GM23338 (cell line): ENCODE data around the gene NT5C2. TPM values are rescaled to one million over a fixed set of nuclear protein-coding genes. Genes with fewer than 3 reads are reported as not detected.

ENCODE experiments used
- ATAC-seq: fragments of 200-7000 bp; cut with Tn5 transposase; 3 replicates; pipeline ENCODE4 v1.9.1; 2020
- DNase-seq: peaks from one replicate; pipeline ENCODE4 v3.0.0-alpha.2; 2015; ENCODE audit warnings: low spot score
- H2AFZ ChIP-seq: fragments of 200-600 bp; sonication (generic); 2 replicates; pipeline ENCODE4 v1.8.0; 2016; ENCODE audit warnings: antibody characterized with exemption, mild to moderate bottlenecking, moderate library complexity
- H3F3A ChIP-seq: fragments of 200-600 bp; sonication (generic); replicated peaks from 2 replicates; pipeline ENCODE4 v1.8.0; 2017; ENCODE audit warnings: antibody characterized with exemption, mixed run types, low read depth
- H3K27ac ChIP-seq: fragments of 200-600 bp; sonication (generic); 2 replicates; pipeline ENCODE4 v1.6.1; 2016; ENCODE audit warnings: low read depth
- H3K27me3 ChIP-seq: fragments of 200-600 bp; sonication (generic); 2 replicates; pipeline ENCODE4 v1.8.0; 2016; ENCODE audit warnings: mild to moderate bottlenecking, mixed run types, moderate library complexity; ENCODE audit not compliant: insufficient read depth
- H3K36me3 ChIP-seq: fragments of 200-600 bp; sonication (generic); 2 replicates; pipeline ENCODE4 v1.8.0; 2016; ENCODE audit warnings: mild to moderate bottlenecking; ENCODE audit not compliant: insufficient read depth
- H3K4me1 ChIP-seq: fragments of 200-600 bp; sonication (generic); 2 replicates; pipeline ENCODE4 v1.8.0; 2016; ENCODE audit warnings: mild to moderate bottlenecking, moderate library complexity; ENCODE audit not compliant: insufficient read depth
- H3K4me2 ChIP-seq: fragments of 200-600 bp; sonication (generic); 2 replicates; pipeline ENCODE4 v1.7.1; 2017; ENCODE audit warnings: mixed run types
- H3K4me3 ChIP-seq: fragments of 200-600 bp; sonication (generic); 2 replicates; pipeline ENCODE4 v1.6.1; 2016; ENCODE audit warnings: mixed run types
- H3K79me2 ChIP-seq: fragments of 200-600 bp; sonication (generic); replicated peaks from 2 replicates; pipeline ENCODE4 v1.8.0; 2017; ENCODE audit warnings: mild to moderate bottlenecking; ENCODE audit not compliant: insufficient read depth
- H3K9me2 ChIP-seq: fragments of 200-600 bp; sonication (generic); 2 replicates; pipeline ENCODE4 v1.8.0; 2017; ENCODE audit not compliant: insufficient read depth
- H4K20me1 ChIP-seq: fragments of 200-600 bp; sonication (generic); replicated peaks from 2 replicates; pipeline ENCODE4 v1.8.0; 2017; ENCODE audit warnings: mild to moderate bottlenecking; ENCODE audit not compliant: insufficient read depth
- H3K27ac Mint-ChIP-seq: 2 replicates; pipeline ENCODE4 v1.8.0; 2020; ENCODE audit warnings: inconsistent platforms, mild to moderate bottlenecking, moderate library complexity, mixed read lengths
- H3K27me3 Mint-ChIP-seq: 3 replicates; pipeline ENCODE4 v1.8.0; 2022; ENCODE audit warnings: low read depth, mild to moderate bottlenecking, moderate library complexity, mixed read lengths, inconsistent platforms; ENCODE audit not compliant: insufficient read depth, poor library complexity
- H3K36me3 Mint-ChIP-seq: 3 replicates; pipeline ENCODE4 v1.8.0; 2021; ENCODE audit warnings: low read depth, mild to moderate bottlenecking, inconsistent platforms, moderate library complexity, mixed read lengths
- H3K4me1 Mint-ChIP-seq: 3 replicates; pipeline ENCODE4 v1.8.0; 2020; ENCODE audit warnings: mild to moderate bottlenecking, inconsistent platforms, mixed read lengths
- H3K4me3 Mint-ChIP-seq: 3 replicates; pipeline ENCODE4 v1.8.0; 2021; ENCODE audit warnings: moderate library complexity, mild to moderate bottlenecking, inconsistent platforms, mixed read lengths
- H3K9me3 Mint-ChIP-seq: 3 replicates; pipeline ENCODE4 v1.8.0; 2020; ENCODE audit warnings: moderate library complexity, mild to moderate bottlenecking, inconsistent platforms, mixed read lengths
- CREB1 ChIP-seq: fragments of 250-450 bp; sonication (Bioruptor Pico); IDR thresholded peaks from 2 replicates; pipeline ENCODE4 v1.5.0; 2020; ENCODE audit warnings: low read depth, mild to moderate bottlenecking, moderate library complexity
- EZH2 ChIP-seq: fragments of 200-600 bp; sonication (generic); IDR thresholded peaks from one replicate; pipeline ENCODE4 v1.8.0; 2017; ENCODE audit warnings: antibody characterized with exemption, mild to moderate bottlenecking, low read depth; ENCODE audit not compliant: unreplicated experiment
- EZH2phosphoT487 ChIP-seq: fragments of 200-600 bp; sonication (generic); IDR thresholded peaks from one replicate; pipeline ENCODE4 v1.8.1; 2018; ENCODE audit warnings: antibody characterized with exemption; ENCODE audit not compliant: unreplicated experiment
- JUNB ChIP-seq: IDR thresholded peaks from one replicate; pipeline ENCODE4 v1.6.1; 2016; ENCODE audit warnings: antibody characterized with exemption; ENCODE audit not compliant: unreplicated experiment
- NANOG ChIP-seq: IDR thresholded peaks from 2 replicates; pipeline ENCODE4 v1.6.1; 2016; ENCODE audit warnings: antibody characterized with exemption, borderline replicate concordance
- STAT1 ChIP-seq: IDR thresholded peaks from one replicate; pipeline ENCODE4 v1.6.1; 2016; ENCODE audit warnings: antibody characterized with exemption; ENCODE audit not compliant: unreplicated experiment
- ZNF114 ChIP-seq: fragments of 250-450 bp; sonication (Bioruptor Pico); IDR thresholded peaks from 2 replicates; pipeline ENCODE4 v1.5.0; 2020; ENCODE audit warnings: mild to moderate bottlenecking, moderate library complexity
- polyA plus RNA-seq: library from polyadenylated mRNA; unstranded; fragments of >200 nt; fragmentation: Nextera tagmentation; extraction: Ambion mirVana; gene quantifications from 2 replicates; pipeline ENCODE4 v1.2.1, GENCODE V29; 2016
- total RNA-seq: library from RNA; depleted of rRNA; stranded (reverse); fragments of >200 nt; shearing (Covaris generic); gene quantifications from 2 replicates; pipeline ENCODE4 v1.2.3, GENCODE V29; 2014
- TF ChIP-seq, protein P1 (sequence below): fragments of 250-450 bp; sonication (Bioruptor Pico); IDR thresholded peaks from 2 replicates; pipeline ENCODE4 v1.5.0; 2020; ENCODE audit warnings: mild to moderate bottlenecking, moderate library complexity
- TF ChIP-seq, protein P2 (sequence below), 2 experiments: fragments of 200-600 bp in 1 of 2; sonication (generic) in 1 of 2; conservative IDR thresholded peaks; 2 replicates each; pipeline versions ENCODE4 v1.5.1 to v1.6.1; 2016 to 2017; ENCODE audit warnings: antibody characterized with exemption in 2 of 2, low read depth in 2 of 2, mild to moderate bottlenecking in 2 of 2, moderate library complexity in 1 of 2
- TF ChIP-seq, protein P3 (sequence below): IDR thresholded peaks from 2 replicates; pipeline ENCODE4 v1.6.1; 2016; ENCODE audit warnings: antibody characterized with exemption
- TF ChIP-seq, protein P4 (sequence below): IDR thresholded peaks from one replicate; pipeline ENCODE4 v1.6.1; 2018; ENCODE audit warnings: antibody characterized with exemption; ENCODE audit not compliant: unreplicated experiment

The NT5C2 gene
- total and polyA plus RNA-seq, 2 experiments from 2014 or later: 33.9 to 85.4 TPM

DNA sequence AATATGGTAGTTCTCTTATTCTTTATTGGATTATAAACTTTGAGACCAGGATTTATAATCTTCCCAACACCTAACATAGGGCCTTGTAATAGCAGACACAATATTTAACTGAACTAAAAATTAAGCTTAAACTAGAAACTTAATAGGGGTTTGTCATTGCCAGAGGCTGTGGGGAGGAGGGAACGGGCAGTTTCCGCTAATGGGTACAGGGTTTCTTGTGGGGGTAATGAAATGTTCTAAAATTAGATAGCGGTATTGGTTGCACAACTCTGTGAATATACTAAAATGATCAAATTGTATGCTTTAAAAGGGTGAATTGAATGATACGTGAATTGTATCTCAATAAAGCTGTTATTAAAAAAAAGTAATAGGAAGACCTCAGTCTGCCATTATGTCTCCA is 45.4 kb downstream of the NT5C2 start (continued):
- TF ChIP-seq, protein P1, sequence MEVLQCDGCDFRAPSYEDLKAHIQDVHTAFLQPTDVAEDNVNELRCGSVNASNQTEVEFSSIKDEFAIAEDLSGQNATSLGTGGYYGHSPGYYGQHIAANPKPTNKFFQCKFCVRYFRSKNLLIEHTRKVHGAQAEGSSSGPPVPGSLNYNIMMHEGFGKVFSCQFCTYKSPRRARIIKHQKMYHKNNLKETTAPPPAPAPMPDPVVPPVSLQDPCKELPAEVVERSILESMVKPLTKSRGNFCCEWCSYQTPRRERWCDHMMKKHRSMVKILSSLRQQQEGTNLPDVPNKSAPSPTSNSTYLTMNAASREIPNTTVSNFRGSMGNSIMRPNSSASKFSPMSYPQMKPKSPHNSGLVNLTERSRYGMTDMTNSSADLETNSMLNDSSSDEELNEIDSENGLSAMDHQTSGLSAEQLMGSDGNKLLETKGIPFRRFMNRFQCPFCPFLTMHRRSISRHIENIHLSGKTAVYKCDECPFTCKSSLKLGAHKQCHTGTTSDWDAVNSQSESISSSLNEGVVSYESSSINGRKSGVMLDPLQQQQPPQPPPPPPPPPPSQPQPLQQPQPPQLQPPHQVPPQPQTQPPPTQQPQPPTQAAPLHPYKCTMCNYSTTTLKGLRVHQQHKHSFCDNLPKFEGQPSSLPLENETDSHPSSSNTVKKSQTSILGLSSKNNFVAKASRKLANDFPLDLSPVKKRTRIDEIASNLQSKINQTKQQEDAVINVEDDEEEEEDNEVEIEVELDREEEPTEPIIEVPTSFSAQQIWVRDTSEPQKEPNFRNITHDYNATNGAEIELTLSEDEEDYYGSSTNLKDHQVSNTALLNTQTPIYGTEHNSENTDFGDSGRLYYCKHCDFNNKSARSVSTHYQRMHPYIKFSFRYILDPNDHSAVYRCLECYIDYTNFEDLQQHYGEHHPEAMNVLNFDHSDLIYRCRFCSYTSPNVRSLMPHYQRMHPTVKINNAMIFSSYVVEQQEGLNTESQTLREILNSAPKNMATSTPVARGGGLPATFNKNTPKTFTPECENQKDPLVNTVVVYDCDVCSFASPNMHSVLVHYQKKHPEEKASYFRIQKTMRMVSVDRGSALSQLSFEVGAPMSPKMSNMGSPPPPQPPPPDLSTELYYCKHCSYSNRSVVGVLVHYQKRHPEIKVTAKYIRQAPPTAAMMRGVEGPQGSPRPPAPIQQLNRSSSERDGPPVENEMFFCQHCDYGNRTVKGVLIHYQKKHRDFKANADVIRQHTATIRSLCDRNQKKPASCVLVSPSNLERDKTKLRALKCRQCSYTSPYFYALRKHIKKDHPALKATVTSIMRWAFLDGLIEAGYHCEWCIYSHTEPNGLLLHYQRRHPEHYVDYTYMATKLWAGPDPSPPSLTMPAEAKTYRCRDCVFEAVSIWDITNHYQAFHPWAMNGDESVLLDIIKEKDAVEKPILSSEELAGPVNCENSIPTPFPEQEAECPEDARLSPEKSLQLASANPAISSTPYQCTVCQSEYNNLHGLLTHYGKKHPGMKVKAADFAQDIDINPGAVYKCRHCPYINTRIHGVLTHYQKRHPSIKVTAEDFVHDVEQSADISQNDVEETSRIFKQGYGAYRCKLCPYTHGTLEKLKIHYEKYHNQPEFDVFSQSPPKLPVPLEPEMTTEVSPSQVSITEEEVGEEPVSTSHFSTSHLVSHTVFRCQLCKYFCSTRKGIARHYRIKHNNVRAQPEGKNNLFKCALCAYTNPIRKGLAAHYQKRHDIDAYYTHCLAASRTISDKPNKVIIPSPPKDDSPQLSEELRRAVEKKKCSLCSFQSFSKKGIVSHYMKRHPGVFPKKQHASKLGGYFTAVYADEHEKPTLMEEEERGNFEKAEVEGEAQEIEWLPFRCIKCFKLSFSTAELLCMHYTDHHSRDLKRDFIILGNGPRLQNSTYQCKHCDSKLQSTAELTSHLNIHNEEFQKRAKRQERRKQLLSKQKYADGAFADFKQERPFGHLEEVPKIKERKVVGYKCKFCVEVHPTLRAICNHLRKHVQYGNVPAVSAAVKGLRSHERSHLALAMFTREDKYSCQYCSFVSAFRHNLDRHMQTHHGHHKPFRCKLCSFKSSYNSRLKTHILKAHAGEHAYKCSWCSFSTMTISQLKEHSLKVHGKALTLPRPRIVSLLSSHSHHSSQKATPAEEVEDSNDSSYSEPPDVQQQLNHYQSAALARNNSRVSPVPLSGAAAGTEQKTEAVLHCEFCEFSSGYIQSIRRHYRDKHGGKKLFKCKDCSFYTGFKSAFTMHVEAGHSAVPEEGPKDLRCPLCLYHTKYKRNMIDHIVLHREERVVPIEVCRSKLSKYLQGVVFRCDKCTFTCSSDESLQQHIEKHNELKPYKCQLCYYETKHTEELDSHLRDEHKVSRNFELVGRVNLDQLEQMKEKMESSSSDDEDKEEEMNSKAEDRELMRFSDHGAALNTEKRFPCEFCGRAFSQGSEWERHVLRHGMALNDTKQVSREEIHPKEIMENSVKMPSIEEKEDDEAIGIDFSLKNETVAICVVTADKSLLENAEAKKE (CRISPR knock-in tag): no peak

DNA sequence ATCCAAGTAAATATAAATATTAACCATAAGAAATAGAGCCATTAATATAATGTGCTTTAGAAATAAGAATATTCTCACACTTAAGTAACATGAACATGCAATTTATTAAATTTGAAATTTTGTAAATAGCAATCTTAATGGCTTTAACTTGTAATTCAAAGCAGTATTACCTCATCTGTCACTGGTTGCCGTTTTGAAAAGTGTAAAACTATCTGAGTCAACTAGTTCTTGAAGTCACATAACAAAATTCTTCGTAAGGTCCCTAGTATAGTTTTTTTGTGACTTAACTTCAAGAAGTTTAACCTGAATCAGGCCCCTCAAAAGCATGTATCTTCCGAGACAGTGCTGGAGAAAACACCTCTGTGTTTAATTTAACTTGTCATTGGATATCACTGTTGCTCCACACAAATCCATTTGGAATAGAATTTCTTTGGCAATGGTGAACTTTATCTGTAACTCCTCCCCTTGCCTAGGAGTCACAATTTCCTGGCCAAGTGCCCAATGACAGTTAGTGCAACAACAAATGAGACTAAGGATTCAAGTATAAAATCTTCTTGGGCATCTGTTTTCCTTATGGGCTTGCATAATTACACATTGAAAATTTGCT is 47.1 kb downstream of the NT5C2 start:
- no peaks in the 10 kb centered on the region for H3K9me3 Mint-ChIP-seq
- Histone ChIP-seq H3K4me1 (peaks cover 15% of the 10 kb centered on the region), H3K4me3 (no peak overlapping the region), H4K20me1 (no peaks in the 10 kb centered on the region), H3K27ac (no peak overlapping the region), H3F3A (no peaks in the 10 kb centered on the region), H3K79me2 (peaks cover 33% of the 10 kb centered on the region), H3K36me3 (no peaks in the 10 kb centered on the region), H3K4me2 (no peak overlapping the region), H3K27me3 (no peaks in the 10 kb centered on the region), H3K9me2 (no peaks in the 10 kb centered on the region), H2AFZ (no peak overlapping the region)
- DNase-seq: no peak
- peaks cover 2% of the 10 kb centered on the region; the same call in 1 of the 3 replicates for H3K36me3 Mint-ChIP-seq
- H3K4me1 Mint-ChIP-seq: peaks cover 11% of the 10 kb centered on the region
- H3K27me3 Mint-ChIP-seq: no peaks in the 10 kb centered on the region
- no peak overlapping the region for H3K27ac Mint-ChIP-seq
- no peak for ATAC-seq
- no peak overlapping the region for H3K4me3 Mint-ChIP-seq
- no peak for TF ChIP-seq ZNF114 (CRISPR knock-in tag)
- no peak for TF ChIP-seq STAT1
- TF ChIP-seq EZH2: no peak
- no peak for TF ChIP-seq CREB1 (CRISPR knock-in tag)
- TF ChIP-seq JUNB: no peak
- TF ChIP-seq, protein P2, sequence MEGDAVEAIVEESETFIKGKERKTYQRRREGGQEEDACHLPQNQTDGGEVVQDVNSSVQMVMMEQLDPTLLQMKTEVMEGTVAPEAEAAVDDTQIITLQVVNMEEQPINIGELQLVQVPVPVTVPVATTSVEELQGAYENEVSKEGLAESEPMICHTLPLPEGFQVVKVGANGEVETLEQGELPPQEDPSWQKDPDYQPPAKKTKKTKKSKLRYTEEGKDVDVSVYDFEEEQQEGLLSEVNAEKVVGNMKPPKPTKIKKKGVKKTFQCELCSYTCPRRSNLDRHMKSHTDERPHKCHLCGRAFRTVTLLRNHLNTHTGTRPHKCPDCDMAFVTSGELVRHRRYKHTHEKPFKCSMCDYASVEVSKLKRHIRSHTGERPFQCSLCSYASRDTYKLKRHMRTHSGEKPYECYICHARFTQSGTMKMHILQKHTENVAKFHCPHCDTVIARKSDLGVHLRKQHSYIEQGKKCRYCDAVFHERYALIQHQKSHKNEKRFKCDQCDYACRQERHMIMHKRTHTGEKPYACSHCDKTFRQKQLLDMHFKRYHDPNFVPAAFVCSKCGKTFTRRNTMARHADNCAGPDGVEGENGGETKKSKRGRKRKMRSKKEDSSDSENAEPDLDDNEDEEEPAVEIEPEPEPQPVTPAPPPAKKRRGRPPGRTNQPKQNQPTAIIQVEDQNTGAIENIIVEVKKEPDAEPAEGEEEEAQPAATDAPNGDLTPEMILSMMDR (conservative IDR thresholded peaks at IDR 0.05; ENCODE audit: low read depth in 2 of 2): no peak
- TF ChIP-seq NANOG: no peak
- TF ChIP-seq, protein P3, sequence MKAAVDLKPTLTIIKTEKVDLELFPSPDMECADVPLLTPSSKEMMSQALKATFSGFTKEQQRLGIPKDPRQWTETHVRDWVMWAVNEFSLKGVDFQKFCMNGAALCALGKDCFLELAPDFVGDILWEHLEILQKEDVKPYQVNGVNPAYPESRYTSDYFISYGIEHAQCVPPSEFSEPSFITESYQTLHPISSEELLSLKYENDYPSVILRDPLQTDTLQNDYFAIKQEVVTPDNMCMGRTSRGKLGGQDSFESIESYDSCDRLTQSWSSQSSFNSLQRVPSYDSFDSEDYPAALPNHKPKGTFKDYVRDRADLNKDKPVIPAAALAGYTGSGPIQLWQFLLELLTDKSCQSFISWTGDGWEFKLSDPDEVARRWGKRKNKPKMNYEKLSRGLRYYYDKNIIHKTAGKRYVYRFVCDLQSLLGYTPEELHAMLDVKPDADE: no peak
- TF ChIP-seq EZH2phosphoT487: no peak
- TF ChIP-seq, protein P4, sequence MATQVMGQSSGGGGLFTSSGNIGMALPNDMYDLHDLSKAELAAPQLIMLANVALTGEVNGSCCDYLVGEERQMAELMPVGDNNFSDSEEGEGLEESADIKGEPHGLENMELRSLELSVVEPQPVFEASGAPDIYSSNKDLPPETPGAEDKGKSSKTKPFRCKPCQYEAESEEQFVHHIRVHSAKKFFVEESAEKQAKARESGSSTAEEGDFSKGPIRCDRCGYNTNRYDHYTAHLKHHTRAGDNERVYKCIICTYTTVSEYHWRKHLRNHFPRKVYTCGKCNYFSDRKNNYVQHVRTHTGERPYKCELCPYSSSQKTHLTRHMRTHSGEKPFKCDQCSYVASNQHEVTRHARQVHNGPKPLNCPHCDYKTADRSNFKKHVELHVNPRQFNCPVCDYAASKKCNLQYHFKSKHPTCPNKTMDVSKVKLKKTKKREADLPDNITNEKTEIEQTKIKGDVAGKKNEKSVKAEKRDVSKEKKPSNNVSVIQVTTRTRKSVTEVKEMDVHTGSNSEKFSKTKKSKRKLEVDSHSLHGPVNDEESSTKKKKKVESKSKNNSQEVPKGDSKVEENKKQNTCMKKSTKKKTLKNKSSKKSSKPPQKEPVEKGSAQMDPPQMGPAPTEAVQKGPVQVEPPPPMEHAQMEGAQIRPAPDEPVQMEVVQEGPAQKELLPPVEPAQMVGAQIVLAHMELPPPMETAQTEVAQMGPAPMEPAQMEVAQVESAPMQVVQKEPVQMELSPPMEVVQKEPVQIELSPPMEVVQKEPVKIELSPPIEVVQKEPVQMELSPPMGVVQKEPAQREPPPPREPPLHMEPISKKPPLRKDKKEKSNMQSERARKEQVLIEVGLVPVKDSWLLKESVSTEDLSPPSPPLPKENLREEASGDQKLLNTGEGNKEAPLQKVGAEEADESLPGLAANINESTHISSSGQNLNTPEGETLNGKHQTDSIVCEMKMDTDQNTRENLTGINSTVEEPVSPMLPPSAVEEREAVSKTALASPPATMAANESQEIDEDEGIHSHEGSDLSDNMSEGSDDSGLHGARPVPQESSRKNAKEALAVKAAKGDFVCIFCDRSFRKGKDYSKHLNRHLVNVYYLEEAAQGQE: no peak
